HG02642 (cell line): Measurements from ENCODE around the gene ATP2C2.
"Not testable (repeated sequence)": the region's sequence is repeated elsewhere in the genome, so short reads cannot be mapped to it uniquely, and the experiment has no call there.

ENCODE experiments used
- ATAC-seq: cut with Tn5 transposase; IDR thresholded peaks from one replicate; pipeline ENCODE4 v1.9.1; 2021; ENCODE audit warnings: mild to moderate bottlenecking; ENCODE audit not compliant: unreplicated experiment, poor library complexity

The ATP2C2 gene

DNA sequence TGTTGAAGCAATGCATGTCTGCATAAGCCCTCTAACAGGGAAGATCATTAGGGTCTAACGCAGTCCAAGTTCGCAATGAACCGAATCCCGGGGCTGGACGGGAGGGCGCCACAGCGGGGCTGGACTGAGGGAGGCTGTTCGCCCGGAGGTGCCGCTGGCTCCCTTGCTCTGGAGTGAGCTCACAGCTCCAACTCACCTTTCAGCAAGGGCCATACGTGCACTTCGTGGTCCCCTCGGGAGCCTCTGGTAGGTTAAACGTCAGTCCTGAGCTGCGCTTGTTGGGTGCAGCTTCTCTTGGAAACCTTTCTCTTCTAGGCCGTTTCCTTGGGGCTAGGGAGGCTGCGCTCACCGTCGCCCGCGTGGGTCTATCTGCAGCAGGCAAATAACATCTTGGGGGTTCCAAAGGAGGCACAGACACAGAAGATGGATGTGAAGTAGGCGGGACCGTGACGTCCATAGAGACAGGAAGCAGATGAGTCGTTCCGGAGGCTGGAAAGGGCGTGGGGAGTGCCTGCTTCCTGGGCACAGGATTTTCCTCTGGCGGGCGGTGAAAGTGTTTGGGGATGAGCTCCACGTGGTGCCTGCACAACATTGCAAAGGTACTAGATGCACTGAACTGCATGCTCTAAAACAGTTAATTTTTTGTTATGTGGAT is 21.9 kb downstream of the ATP2C2 start:
- ATAC-seq: no peak

DNA sequence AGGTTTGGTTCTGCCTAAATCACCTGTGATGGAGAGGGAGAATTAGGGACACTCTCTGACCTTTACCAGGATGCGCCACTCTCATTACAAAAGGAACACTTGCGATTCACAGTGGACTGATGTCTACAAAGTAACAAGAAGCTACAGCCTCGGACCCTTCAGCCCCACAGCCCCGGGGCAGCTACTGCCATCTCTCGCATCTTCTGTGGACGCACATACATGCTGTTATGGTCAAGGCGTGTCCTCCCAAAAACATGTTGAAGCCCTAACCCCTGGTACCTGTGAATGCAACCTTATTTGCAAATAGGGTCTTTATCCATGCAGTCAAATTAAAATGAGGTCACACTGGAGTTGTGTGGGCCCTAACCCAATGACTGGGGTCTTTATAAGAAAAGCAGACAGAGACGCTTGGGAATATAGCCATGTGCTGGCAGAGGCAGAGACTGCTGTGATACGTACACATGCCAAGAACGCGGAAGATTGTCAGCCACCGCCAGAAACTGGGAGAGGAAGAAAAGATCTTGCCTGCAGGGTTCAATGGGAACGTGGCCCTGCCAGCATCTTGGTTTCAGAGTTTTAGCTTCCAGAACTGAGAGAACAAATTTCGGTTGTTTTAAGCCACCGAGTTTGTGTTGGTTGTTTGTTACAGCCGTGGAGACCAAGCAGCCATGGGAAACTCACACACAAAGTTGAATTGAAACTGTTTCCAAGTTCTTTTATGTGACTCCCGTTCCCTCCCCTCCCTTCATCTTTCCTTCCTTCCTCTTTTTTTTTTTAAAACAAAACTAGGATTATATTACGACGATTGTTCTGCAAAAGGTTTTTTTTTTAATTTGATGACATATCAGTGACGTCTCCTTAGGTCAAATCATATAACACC is 23.1 kb downstream of the ATP2C2 start:
- ATAC-seq: no peak

DNA sequence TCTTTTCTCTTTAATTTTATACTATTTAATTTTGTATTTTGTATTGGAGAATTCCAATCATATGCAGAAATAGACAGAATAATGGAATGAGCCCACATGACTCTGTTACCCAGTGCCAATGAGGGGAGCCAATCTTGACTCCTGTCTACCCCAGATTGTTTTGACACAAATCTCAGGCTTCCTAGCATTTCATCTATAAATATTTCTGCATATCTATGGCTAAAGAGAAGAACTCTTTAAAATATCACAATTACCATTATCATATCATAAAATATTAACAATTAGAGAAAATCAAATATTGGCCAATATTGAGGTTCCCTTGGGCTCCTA is 23.7 kb downstream of the ATP2C2 start:
- ATAC-seq: no peak

DNA sequence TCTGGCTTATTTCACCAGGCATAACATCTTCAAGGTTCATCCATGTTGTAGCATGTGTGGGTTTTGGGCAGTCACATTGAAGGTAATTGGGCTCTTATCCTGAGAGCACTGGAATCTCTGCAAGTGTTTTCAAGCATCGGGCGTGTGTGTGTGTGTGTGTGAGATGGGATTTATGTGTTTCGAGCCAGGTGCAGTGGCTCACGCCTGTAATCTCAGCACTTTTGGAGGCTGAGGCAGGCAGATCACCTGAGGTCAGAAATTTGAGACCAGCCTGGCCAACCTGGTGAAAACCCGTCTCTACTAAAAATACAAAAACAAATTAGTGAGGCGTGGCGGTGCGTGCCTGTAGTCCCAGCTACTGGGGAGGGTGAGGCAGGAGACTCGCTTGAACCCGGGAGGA is 27.7 kb downstream of the ATP2C2 start:
- not testable (repeated sequence) for ATAC-seq

DNA sequence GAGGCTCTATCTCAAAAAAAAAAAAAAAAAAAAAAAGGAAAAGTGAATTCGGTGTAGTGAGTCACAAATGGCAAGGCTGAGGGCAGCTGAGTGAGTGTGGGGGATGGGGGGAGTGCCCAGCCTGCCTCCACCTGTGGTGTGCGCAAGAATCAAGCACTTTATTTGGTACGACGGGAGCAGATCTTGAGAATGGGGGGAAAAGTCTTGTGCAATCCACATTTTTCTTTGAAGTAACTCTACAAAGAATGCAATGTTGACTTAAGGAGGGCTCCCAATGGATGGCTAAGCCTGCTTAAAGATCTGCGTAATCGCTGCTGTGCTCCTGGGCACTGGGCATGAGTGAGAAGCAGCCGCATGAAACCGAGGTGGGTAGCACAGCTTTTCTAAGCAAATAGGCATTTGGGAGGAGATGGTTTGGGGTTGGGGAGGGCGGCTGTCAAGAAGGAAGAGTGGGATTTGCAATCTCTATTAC is 28.2 kb downstream of the ATP2C2 start:
- ATAC-seq: no peak

DNA sequence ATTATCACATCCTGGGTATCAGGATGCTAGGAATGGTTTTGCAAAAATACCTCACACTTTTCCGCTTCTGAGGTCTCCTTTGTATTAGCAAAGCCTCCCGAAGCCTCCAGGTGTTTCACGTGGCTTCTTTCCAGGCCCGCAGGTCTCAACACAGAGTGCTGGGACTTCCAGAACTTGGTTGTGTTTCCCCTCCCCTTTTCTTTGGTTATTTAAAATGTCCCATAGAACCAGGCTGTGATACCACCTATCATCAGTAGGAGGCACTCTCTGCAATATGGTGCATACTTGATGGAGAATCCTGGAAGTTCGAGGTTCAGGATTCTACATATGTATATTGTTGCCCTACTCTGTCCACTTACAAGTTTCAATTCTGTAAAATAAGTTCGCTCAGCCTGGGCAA is 28.8 kb downstream of the ATP2C2 start:
- ATAC-seq: no peak

DNA sequence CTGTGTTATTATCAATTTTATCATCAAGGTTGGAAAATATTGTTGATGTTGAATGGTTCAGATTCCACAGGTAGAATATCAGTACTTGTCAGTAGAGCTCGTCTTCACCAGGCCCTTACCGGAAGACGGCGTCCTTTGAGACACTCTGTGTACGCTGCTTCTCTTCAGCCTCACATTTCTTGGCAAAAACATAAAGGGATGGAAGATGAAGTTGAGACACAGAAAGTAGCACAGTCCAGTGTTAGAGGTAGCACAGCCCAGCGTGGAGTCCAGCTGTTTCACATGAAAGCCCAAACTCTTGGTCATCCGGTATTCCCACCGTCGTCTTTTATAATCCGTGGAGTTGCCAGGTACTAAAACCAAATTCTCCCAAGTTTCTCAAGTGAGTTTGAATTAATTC is 30.4 kb downstream of the ATP2C2 start:
- no peak for ATAC-seq

DNA sequence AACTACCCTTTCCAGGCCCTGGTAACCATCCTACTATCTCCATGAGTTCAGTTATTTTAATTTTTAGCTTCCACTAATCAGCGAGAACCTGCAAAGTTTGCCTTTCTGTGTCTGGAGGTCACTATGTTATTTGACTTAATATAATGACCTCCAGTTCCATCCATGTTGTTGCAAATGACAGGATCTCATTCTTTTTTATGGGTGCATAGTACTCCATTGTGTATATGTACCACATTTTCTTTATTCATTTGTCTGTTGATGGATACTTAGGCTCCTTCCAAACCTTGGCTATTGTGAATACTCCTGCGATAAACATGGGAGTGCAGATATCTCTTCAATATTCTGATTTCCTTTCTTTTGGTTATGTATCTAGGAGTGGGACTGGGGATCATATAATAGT is 31.6 kb downstream of the ATP2C2 start:
- ATAC-seq: not testable (repeated sequence)

DNA sequence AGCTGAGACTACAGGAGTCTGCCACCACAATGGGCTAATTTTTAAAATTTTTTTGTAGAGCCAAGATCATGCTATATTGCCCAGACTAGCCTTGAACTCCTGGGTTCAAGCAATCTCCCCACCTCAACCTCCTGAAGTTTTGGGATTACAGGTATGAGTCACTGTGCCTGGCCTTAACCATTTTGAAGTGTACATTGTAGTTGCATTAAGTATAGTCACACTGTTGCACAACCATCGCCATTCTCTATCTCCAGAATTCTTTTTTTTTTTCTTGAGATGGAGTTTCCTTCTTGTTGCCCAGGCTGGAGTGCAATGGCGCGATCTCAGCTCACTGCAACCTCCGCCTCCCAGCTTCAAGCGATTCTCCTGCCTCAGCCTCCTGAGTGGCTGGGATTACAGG is 35.1 kb downstream of the ATP2C2 start:
- not testable (repeated sequence) for ATAC-seq

DNA sequence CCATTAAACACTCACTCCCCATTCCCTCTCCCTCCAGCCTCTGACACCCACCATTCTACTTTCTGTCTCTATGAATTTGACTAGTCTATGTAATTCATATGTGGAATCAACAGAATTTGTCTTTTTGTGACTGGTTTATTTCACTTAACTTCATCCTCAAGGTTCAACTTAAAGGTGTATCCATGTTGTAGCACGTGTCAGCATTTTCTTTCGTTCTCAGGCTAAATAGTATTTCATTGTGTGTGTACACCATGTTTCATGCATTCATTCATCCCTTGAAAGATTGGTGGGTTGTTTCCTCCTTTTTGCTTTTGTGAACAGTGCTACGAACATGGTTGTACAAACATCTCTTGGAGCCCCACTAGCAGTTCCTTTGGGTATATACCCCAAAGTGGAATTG is 36.0 kb downstream of the ATP2C2 start:
- ATAC-seq: no peak

DNA sequence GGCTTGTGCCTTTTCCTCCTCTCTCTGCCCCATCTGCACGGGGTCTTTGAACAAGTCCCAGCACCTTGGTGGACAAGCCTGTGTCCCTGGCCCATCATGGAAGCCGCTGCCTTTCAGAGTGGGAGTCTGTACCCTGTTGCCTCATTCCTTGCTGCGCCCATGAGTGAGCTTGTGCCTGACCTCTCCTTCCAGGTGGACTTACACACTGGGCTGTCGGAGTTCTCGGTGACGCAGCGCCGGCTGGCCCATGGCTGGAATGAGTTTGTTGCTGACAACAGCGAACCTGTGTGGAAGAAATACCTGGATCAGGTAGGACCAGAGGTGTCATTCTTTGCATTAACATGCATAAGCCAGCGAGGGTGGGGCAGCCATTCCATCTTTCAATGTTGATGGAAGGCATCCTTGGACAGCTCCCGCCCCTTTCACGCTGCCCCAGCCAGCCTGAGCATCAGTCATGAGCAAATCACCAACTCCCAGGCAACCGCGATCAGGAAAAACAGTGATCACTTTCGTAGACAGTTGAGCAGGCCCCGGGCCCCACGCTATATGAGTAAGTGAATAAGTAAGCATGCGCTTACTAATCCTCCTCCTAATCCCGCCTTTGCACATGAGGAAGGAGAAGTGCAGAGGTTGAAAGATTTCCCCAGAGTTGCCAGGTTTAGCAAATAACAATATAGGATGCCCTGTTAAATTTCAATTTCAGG is 36.8 kb downstream of the ATP2C2 start:
- no peak for ATAC-seq

DNA sequence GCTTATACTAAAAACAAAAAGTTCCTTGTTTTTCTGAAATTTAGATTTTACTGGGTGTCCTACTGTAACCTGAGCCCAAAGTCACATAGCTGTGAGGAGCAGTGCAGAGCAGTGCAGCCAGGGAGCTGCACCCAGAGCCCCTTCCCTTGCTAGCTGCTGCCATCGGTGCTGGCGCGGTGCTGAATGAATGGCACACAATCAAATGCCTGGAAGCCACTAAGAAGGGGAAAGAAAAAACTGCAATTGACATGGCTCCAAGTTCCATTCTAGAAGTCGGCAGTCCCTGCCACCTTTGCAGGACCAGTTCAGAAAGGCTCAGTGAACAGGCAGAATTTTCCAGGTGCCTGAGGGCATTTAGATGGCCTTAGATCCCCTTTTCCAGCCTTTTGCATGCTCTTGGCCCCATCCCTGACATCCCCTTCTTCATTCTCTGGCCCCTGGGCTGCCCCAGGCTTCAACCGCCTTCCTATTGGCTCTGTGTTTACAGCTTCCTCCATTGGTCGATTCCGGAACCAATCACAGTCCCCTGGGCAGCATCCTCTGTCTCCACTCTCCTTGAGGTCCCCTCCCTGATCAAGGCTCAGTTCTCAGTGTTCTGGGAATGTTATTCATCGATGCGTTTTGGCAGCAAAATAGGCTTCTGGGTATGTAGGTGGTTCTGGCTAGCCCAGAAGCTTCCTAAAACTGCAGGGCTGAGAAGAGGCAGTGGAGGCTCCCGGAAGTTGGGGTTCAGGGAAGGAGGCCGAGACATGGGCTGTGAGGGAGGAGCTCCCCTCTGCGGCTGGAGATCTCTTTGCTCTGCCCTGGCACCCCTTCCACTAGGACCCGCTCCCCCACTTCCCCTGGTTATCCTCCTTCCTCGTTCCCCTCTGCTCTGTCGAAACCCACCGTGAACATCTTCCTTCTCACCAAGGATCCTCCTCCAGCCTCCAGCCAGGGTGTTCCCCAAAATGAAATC is 37.9 kb downstream of the ATP2C2 start:
- ATAC-seq: no peak

DNA sequence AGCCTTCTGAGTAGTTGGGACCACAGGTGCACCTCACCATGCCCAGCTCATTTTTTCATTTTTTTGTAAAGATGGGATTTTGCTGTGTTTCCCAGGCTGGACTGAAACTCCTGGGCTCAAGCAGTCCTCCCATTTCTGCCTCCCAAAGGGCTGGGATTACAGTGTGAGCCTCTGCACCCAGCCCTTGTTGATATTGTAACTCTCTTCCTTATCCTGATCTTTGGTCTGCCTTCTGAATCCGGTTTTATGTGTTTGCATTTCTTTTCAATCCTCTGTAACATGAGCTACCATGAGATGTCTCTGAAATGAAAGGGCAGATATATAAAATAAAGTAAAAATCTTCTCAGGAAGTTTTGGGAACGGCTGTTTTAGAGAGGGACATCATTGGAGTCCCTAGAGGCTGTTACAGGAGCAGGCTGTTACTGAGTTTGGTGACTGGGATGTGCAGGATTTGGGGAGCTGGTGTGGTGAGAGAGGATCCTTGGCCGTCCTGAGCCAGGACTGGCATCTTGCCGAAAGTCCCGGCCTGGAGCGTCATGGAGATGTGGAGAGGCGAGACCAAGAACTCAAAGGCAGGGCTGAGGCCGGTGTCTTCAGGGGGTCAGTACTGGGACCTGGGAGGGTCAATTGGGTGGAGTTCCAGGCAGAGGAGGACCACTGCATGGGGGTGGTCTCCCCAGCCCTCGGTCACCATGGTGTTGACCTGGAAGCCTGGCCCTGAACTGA is 39.4 kb downstream of the ATP2C2 start:
- no peak for ATAC-seq

DNA sequence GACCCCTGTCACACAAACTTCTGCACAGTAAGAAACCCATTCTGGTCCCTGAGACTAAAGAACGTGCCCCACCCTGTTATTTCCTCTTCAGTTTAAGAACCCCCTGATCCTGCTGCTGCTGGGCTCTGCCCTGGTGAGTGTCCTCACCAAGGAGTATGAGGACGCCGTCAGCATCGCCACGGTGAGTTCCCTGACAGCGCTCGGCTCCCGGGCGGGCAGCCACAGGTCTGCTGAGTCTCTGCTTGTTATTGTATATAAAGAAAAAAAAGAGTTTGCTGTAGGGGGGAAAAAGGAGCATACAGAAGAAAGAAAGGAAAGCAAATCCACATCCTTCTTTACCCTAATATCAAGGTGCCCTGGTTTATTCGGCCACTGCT is 40.0 kb downstream of the ATP2C2 start:
- no peak for ATAC-seq

DNA sequence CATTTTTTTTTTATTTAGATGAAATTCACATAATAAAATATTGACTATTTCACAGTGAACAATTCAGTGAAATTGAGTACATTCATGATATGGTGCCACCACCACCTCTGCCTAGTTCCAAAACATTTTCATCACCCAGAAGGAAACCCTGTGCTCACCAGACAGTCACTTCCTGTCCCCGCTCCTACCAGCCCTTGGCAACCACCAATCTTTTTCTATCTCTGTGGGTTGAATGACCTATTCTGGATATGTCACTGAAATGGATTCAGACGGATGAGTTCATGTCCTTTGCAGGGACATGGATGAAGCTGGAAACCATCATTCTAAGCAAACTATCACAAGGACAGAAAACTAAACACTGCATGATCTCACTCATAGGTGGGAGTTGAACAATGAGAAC is 40.5 kb downstream of the ATP2C2 start:
- ATAC-seq: no peak

DNA sequence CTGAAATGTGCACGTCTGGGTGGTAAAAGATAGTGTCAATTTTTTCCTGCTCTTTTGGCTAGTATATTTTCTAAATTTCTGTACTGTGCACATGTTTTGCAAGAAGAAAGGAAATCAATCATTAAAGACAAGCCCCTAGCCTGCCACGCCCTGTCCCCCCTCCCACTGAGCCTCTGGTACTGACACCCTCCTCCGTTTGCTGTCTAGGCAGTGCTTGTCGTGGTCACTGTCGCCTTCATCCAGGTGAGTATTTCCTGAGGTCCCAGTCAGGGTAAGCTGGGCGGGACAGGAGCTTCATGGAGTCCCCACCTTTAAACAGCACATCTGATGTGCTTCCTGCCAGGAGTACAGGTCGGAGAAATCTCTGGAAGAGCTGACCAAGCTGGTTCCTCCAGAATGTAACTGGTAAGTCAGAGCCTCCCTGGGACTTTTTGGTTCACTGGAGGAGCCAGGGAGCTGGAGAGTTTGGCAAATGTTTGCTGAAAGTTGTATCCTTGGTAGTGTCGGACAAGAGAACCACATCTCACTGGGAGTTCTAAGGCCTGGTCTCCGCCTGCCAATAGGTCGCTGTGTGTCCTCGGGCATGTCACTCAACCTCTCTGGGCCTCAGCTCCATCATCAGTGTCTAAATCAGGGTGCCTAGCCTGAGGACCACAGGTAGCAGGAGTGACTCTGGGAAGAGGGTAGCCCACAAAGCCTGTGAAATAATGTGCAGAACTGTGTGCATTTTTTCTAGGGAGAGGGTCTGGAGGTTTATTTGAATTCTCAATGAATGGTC is 42.2 kb downstream of the ATP2C2 start:
- no peak for ATAC-seq

DNA sequence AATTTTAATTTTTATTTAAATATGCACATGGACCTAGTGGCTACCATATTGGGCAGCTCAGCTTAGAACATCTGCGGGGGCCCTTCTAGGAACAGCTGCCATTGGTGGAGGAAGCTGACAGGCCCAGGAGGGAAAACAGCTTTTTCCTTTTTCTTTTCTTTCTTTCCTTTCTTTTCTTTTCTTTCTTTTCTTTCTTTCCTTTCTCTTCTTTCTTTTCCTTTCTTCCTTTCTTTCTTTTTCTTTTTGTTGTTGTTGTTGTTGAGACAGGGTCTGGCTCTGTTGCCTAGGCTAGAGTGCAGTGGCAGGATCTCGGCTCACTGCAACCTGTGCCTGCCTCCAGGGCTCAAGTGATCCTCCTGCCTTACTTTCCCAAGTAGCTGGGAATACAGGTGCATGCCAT is 43.4 kb downstream of the ATP2C2 start:
- no peak for ATAC-seq

DNA sequence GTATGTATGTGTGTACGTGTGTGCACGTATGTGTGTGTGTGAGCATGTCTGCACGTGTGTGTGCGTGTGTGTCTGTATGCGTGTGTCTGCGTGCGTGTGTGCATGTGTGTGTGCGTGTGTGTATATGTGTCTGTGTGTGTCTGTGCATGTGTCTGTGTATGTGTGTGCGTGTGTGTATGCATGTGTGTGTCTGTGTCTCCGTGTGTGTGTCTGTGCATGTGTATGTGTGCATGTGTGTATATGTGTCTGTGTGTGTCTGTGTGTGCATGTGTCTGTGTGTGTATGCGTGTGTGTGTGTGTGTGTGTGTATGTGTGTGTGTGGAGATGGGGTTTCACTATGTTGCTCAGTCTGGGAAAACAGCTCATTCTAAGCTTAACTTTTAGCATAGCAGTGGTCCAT is 43.9 kb downstream of the ATP2C2 start:
- no peak for ATAC-seq
